NB4 (cell line): ENCODE measurements around the gene IFITM1.

ENCODE experiments used
- POLR2A ChIP-seq: IDR thresholded peaks from 2 replicates; pipeline ENCODE4 v1.6.1; 2011; ENCODE audit warnings: mild to moderate bottlenecking; ENCODE audit not compliant: insufficient read length; ENCODE audit errors: extremely low read depth
- TF ChIP-seq, protein P1 (sequence below): IDR thresholded peaks from one replicate; pipeline ENCODE4 v1.5.1; 2012; ENCODE audit warnings: low read depth, low read length

DNA sequence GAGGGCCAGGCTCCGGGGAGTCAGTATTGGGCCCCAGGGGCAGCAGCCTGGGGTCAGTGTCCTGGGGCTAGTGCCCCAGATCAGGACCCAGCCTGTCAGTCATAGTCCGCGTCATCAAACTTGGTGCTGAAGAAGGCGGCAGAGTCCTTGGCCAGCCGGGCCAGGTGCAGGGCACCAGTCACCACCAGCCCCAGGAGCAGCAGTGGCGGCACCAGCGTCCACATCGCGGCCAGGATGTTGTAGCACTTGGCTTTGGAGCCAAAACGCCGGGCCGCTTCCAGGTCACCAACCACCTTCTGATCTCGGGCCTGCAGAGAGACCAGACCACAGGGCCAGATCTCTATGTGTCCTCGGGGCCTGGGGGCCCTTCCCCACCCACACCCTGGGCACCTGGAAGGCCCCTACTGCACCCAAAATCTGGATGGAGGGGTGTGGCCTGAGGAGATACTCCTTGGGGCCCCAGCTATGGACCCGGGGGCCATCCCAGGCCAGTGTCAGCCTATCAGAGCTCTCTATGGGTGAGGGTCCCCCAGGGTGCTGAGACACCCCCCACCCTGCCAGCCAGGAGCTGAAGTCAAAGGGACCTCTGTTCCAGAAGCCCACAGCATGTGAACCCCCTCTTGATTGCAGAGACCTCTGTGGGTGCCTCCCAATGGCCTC, 15.3 kb upstream of the IFITM1 start:
- TF ChIP-seq, protein P1, sequence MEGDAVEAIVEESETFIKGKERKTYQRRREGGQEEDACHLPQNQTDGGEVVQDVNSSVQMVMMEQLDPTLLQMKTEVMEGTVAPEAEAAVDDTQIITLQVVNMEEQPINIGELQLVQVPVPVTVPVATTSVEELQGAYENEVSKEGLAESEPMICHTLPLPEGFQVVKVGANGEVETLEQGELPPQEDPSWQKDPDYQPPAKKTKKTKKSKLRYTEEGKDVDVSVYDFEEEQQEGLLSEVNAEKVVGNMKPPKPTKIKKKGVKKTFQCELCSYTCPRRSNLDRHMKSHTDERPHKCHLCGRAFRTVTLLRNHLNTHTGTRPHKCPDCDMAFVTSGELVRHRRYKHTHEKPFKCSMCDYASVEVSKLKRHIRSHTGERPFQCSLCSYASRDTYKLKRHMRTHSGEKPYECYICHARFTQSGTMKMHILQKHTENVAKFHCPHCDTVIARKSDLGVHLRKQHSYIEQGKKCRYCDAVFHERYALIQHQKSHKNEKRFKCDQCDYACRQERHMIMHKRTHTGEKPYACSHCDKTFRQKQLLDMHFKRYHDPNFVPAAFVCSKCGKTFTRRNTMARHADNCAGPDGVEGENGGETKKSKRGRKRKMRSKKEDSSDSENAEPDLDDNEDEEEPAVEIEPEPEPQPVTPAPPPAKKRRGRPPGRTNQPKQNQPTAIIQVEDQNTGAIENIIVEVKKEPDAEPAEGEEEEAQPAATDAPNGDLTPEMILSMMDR, result no peak
- no peak for TF ChIP-seq POLR2A
